ENCODE results near the gene ASB13.

GRCh38 chr10:5685764-5686240 is 19.4 kb upstream of the ASB13 start:
- TF ChIP-seq JUND (CRISPR knock-in tag; IDR thresholded peaks at IDR 0.05) (no peak), EZH2 (conservative IDR thresholded peaks at IDR 0.05; ENCODE audit: low read depth, low read length) (no peak), CTCF (CRISPR knock-in tag; IDR thresholded peaks at IDR 0.05) (no peak), ZFX (CRISPR knock-in tag; IDR thresholded peaks at IDR 0.05; ENCODE audit: low read depth) (no peak), MEF2D (CRISPR knock-in tag; IDR thresholded peaks at IDR 0.05) (no peak), POLR2A (IDR thresholded peaks at IDR 0.05; ENCODE audit: insufficient read depth in 1 of 2, low read depth in 2 of 2, low read length in 2 of 2) (no peak), MNT (IDR thresholded peaks at IDR 0.05) (no peak), POLR2AphosphoS5 (IDR thresholded peaks at IDR 0.05; ENCODE audit: low read depth, low read length) (no peak), TAF1 (CRISPR knock-in tag; IDR thresholded peaks at IDR 0.05) (no peak), EP300 (IDR thresholded peaks at IDR 0.05; ENCODE audit: low read depth in 2 of 2, low read length in 2 of 2) (no peak), EP300 (CRISPR knock-in tag; IDR thresholded peaks at IDR 0.05; ENCODE audit: borderline replicate concordance) (no peak), FOXP4 (CRISPR knock-in tag; IDR thresholded peaks at IDR 0.05) (no peak), DZIP1 (CRISPR knock-in tag; IDR thresholded peaks at IDR 0.05) (no peak)
